Measurements from ENCODE around the gene CLMN. TPM values are rescaled to one million over a fixed set of nuclear protein-coding genes. Genes with fewer than 3 reads are reported as not detected.
A peak's percentile ranks its signal among the peaks of the same experiment; 100 is the strongest.

CLMN gene
- total RNA-seq, 1 donor from 2014 or later: 10.8 TPM

DNA sequence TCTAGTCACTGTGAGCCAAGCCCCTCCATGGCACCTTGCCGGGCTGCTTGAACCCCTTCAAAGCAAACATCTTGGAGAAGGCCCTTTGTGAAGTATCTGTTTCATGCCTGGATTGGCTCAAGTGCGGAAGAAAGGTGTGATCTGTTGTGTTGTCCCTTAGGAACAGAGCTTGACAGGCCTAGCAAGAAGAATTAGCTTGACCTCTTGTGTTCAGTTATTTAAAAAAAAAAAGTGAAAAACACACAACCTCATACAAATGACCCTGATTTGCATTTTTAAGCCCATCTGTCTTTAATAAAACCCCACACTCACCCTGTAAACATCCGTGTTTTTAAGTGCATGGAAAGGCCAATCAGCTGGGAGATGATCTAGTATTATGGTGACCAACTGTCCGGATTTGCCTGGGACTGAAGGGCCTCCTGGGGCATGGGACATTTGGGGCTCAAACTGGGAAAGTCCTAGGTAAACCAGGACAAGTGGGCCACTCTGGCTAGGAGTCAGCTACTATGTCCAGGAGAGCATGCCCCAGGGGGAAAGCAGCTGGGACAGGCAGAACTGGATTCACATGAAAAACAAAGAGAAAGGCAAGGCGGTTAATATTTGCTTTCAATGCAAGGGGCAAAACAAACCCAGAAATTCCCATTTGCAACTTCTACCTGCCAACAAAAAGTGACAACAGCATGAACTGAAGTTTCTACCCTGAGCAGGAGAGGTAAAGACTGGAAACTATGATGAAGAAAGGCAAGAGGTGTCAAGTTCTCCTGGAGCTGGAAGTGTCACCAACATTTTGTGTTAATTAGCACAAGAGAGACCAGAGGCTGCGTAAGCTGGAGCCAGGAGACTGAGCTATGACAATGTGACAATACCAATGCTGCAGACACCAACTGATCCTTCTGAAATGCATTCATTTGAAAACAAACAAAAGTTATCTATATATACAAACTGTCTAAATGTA, 78.6 kb downstream of the CLMN start:
- DNase-seq (ENCODE audit: low spot score): no peak

DNA sequence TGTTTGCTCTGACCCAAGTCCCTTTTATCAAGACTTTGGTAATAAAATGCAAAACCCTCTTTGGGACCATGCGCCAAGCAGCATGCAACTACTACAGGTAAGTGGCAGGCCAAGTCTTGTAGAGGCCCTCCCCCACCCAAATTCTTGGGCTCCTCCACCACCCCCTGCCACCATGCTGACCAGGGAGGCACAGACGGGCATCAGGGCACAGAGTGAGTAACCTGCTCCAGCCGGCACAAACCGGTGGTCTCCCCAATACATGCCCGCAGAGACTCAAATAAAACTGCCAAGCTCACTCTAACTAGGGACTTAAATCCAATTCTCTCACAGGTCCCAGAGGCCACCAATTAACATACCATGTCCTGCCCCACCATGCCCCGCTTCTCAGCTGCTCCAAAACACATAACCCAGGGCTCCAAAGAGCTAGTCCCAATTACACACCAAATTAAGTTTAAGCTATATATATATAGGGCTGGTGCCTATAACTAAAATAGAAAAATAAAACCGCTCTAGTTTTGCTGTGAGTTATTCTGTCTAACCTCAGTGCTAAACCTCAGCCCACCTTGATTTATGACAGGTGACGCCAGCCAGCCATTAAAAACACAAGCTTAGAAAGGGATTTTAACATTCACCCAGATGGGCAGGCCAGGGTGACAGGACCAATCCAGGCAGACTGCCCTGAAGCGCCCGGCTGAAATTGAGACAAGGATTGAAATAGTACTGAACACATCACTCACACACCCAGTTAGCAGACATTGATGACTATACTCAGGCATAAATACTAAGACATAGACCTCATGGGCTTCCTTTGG, 81.0 kb downstream of the CLMN start:
- no peak for DNase-seq (ENCODE audit: low spot score)

DNA sequence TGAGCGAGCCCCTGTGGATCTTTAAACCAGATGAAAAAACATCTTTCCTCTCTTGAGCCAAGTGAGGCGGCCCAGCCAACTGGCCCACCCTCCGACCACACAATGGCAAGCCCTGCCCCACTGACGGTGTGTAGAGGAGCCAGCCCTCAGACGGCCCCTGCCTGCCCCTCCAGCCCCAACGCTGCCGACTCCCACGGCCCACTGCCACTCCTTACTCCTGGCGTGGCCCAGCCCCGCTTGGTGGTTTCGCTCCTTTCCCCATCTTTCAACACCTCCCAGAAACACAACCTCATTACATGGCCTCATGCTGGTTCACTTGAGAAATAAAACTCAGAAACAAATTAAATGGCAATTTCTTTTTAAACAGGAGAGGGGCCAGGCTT, 81.8 kb downstream of the CLMN start:
- no peak for DNase-seq (ENCODE audit: low spot score)

DNA sequence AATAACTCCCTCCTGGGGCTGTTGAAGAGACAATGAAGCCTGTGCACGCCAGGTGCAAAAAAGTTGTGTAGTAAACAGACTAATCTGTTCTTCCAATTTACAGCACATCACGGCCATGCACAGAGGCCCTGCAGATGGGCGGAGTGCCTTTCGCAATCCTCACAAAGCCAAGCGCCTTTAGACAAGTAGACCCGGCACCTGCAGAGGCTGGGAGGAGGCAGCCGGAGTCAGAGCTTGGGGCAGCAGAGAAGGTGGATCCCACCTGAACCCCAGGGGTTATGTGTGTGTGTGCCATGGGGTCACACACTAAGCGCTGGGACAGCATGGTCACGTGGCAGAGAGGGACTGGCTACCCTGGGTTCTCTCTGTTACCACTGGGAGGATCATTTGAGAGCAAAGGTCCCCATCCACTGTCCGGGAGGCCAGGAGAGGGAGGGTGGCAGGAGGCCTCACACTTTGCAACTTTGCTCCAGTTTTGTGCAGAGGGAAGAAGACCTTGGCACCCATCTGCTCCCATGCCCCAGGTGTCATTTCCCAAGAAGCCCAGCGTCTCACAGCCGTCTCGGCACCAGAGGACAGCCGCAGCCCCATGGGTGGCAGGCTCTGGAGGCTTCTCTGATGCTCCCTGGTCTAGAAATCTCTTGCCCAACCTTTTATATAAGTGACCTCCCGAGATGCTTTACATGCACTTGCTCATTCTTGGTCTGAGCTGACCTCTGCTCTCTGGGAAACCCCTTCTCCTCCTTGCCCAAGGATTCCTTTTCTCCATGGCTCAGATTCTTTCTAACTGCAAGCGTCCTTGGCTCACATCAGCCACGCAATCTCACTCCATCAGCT, 82.4 kb downstream of the CLMN start:
- no peak for DNase-seq (ENCODE audit: low spot score)

DNA sequence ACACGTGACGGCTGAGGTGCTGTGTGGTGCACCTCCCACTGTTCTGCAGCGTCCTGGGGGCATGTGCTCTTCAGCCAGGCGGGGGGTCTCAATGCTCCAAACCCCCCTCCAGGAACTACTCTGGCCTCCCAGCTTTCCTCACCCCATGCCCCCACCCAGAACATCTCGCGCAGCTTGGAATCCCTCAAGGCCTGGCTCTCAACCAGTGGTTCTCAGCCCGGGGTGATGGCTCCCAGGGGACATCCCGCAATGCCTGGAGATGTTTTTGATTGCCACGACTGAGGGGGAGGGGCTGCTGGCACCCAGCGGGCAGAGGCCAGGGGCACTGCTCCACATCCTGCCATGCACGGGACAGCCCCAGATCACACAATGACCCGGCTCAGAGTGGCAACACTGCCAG, 83.5 kb downstream of the CLMN start:
- DNase-seq (ENCODE audit: low spot score): no peak

DNA sequence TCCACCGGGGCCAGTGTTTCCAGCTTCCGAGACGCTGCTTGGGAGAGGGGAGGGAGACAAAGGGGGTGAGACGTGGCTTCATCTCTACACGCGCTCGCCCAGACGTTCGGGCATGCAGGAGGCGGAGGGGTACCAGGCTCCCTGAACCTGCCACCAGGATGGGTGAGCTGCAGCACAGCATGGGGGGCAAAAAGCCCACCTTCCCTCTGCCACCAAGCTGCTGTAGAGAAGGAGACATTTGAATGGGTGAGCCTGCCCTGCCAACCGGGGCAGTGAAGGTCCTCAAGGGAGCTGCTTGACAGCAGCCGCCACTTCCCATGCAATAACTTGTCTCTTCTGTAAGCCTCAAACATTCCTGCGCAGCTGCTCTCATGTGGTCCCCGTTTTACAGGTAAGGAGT, 83.9 kb downstream of the CLMN start:
- no peak for DNase-seq (ENCODE audit: low spot score)

DNA sequence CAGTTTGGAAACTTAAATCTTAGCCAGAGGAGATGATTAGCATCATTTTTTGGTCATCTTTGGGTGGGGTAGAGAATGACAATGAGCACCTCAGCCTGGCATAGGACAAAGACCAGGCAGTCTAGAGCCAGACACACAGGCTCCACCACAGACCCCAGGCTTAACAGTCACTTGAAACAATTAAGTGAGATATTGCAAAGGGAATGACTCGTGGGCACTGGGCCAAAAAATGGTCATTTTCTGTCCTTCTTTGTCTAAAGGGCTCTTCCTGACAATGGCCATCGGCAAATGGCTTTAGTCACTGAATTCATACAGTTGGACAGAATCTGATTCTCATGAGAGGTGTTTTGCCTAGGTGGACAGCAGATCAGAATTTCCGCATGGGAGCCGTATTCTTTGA, 84.4 kb downstream of the CLMN start:
- no peak for DNase-seq (ENCODE audit: low spot score)

DNA sequence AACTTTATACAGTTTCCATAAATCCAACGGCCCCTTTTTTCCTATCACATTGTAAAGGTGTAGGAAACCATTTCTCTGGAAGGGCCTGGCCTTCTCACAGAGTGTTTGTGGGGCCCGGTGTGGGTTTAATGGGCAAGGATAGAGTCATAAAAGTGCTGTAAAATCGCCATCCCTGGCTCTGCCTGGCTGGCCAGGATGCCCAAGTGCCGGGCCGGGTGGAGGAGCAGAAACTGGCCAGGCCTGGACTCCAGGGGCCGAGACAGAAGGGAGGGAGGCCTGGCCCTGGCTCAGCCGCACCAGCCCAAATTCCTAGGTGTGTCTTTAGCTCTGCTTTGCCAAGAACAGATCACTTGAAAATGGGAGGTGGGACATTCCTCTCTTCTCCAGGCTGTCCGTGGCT, 85.3 kb downstream of the CLMN start:
- DNase-seq (ENCODE audit: low spot score): no peak

DNA sequence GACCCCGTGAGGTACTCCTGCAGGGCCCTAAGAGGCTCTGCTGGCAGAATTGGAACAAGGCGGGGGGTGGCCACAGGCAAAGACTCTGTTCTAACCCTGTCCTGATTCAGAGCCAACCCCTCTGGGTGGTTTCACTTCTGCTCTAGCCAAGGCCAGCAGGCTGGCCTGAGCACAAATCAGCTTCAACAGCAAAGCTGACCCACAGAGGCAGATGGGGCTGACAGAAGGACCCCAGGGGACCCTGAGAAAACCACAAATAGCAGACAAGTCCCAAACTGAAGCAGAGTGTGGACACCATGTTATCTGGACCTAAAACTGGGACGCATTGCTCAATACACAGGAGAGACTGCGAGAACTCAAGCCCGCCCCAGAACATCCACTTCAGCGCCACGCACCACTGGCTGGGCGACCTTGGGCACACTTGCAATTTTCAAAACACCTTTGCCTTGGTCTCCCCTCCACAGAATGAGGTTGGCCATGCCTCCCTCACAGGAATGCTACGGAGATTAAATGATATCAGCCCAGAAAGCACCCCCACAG, 85.9 kb downstream of the CLMN start:
- no peak for DNase-seq (ENCODE audit: low spot score)

DNA sequence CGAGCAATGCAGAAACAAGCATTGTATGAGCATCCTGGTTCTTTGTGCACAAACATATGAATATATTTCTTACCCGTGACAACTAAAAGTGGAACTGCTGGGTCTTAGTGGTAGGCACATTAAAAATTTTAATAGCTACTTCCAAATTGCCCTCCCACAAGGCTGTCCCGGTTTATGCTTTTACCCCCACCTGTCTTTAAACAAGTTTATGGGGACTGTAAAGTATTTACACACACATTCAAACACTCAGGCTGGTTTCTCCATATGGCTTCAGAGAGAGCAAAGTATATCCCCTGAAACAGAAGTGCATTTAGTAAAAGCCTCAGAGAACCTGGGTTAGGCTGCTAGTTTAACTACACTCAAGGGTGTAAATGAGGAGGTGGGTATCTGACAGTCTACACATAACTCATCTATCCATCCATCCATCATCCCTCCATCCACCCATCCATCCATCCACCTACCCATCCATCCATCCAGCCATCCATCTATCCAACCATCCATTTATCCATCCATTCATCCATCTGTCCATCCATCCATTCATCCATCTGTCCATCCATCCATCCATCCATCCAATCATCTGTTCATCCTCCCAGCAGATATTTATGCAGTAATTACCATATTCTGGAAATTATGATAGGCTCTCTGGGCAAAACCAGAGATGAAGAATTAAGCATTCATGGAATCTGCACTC, 86.7 kb downstream of the CLMN start:
- DNase-seq (ENCODE audit: low spot score): no peak

DNA sequence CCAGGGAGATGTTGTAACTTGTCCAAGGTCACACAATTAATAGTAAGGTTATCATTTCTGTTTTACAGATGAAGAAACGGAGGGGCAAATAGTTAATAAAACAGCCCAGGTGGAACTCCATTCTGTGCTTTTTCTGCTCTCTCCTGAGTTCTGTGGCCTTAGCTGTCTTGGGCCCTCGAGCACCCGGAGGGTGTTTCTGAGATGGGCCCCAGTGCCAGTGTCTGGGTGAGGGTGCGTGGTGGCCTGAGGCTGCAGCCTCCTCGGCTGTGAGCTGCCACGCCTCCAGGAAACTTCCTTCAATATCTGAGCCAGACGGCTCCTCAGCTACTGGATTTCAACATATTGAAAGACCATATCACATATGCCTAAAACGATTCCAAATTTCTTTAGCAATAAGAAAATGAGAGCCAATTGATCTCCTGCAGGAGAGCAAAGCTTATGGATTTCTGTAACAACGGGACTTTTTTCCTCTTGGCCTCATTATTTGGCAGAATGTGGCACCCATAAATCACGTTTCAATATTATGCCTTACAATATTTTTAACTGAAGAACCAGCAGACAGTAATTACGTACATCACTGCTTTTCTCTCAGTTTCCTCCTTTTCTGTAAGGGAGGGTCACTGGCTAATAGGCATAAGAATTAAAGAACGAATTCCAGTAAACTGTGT, 87.6 kb downstream of the CLMN start:
- DNase-seq (ENCODE audit: low spot score): no peak

DNA sequence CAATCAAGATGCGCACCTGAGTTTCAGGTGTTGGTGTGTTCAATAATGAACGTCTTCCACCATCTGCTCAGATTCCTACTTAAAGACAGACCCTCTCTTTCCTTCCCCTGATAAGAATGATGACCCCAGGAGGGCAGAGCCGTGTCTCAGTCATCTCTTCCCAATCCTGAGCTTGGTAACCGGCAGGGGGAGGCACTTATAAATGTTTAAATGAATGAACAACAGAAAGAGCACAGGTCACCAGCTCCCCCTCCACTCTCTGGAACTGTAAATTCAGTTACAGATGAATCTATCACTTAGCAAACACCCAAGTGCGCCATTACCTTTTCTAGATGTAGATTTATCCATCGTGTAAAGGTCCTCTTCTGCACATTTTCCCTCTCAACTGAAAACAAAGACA, 90.0 kb downstream of the CLMN start:
- DNase-seq (ENCODE audit: low spot score): no peak

DNA sequence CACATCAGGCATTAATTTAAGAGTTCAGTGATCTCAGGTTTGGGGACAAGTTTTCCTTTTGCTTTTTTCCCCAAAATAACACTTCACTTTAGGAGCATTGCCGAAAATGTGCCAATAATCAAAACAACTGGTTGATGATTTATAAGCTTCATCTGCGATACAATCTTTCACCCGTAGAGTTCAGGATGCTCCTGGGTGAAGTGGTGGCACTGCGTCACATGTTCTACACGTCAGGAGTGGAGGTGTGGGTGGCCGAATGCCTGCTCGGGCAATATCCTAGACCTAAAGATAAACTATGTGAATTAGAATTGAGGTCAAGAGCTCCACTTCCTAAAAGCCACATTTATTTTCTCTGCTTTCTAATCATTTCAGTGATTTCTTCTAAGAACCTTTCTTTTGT, 91.5 kb downstream of the CLMN start:
- DNase-seq (ENCODE audit: low spot score): no peak

DNA sequence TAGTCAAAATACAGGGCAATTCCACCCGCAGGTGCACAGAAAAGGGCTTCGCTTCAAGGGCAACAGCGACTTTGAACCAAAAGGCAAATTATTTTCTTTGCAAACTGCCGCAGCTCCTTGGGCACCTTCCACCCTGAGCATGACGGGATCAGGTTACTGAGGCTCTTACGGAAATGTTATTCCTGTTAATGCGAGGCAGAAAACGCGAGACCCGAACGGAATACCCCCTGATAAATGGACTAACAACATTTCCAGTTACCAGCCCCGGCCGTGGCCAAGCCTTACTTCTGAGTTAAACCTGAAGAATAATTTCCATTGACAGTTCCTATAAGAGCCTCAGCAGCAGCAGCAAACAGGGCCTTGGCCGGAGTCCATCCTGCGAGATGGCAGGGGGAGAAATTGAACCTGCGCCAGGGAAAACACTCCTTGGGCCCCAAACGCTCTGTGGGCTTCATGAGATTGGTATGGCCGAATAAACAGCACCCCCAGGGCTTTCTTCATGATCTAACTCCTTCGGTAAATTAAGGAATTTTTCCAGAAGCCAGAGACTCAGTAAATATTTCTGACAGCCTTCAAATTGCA, 92.3 kb downstream of the CLMN start:
- DNase-seq (ENCODE audit: low spot score): peak; percentile 70

DNA sequence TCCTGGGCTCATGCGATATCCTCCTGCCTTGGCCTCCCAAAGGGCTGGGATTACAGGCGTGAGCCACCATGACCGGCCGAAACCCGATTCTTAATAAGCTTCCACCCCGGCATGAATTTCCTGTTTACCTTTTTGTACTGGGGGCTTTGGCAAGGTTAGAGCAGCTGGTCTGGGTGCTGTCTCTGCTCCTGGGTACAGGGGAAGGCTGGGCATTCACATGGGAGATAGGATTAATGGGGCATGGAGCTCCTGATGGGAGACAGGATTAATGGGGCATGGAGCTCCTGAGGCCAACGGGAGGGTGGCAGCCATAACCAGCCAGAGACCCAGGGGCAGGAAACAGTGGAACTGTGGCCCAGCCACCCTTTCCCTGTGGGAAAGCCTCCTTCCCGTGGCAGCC, 92.9 kb downstream of the CLMN start:
- DNase-seq (ENCODE audit: low spot score): no peak

DNA sequence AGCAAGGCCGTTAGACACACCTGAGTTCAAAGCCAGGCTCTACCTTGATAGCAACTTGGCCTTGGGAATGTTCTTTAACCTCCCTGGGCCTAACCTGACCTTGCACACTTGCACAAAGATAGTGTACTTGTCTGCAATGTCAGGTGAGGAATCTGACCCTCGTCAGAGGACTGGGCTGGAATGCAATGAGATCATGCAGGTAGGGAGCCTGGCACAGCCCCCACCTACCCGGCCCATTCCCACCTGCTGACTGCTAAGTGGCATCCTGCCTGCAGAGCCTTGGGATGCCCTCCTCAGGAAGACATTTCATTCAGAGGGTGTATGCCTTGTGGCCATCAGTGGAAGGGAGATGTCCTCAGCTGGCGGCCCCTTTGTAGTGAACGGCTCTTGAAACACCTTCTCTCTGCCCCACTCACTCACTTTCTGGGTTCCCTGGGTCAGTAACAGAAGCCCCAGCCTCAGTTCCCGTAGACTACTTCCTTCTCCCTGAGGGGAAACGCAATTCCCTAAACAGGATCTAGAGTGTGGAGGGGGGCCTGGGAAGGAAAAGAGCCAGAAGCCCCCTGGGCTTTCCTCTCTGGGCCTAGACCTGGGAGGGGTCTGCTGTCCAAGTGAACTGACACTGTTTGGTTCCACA, 94.3 kb downstream of the CLMN start:
- DNase-seq (ENCODE audit: low spot score): no peak

DNA sequence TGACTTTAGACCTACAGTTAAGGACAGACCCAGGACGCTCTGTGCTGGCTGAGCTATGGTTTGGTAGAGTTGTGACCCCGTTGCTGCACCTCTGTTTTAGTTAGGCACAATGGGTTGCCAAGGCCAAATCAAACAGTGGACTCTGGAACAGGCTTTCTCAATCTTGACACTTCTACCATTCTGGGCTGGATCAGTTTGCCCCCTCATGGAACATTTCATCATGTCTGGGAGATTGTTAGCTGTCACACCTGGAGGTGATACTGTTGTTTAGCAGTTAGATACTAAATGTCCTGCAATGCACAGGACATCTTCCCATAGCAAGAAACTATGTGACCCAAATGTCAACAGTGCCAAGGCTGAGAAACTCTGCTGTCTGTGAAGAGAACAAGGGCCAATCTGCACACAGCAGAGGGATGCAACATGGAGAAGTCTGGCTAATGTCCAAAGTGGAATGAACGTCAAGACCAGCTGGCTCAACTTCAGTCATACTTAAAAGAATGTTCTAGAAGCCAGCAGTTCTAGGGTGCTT, 96.8 kb downstream of the CLMN start:
- peak; percentile 85 for DNase-seq (ENCODE audit: low spot score)

DNA sequence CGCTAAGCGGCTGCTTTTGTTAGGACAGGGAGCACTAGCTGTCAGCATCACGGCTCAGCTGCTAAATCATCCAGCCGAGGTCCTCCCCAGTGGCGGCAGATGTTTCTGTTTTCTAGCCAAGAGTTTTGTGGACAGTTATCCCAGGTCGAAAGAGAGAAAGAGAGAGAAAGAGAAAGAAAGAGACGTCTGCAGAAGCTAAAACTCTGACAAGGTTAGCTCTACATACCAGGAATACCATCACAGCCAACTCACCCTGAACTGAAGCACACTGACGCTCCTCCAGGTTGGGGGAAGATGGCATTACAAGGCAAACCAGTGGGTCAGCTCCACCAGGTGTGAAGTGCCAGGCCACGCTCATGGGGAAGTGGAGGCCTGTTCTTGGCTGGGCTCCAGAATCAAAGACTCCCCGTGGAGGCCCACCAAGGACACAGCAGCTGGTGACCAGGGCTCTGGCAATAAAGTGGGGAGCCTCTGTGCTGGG, 97.5 kb downstream of the CLMN start:
- DNase-seq (ENCODE audit: low spot score): peak; percentile 90

DNA sequence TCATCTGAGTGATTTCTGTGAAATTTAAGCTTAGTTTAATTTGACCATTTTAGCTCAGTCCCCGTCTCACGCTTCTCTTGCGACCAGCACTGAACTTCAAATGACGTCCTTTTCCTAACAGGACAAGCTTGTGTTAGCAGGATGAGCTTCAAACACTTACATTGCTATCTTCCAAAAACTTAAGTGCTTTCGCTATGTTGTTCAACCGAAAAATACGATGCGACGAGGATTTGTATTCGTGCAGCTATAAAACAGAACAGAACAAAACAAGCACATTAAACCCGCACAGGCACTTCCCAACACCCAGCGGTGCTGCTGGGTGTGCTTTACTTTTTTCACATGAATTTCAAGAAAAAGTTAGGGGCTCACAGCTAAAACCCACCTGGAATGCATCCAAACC, 98.2 kb downstream of the CLMN start:
- DNase-seq (ENCODE audit: low spot score): peak; percentile 64
